Loucy (cell line): ENCODE data around the gene UGT1A1.

Experiments used
- H2AFZ ChIP-seq: fragments of 200-600 bp; sonication (generic); 2 replicates; pipeline ENCODE4 v1.6.0; 2016; ENCODE audit warnings: antibody characterized with exemption, mild to moderate bottlenecking, low read length, moderate library complexity
- H3F3A ChIP-seq: fragments of 200-600 bp; 2 replicates; pipeline ENCODE4 v1.6.0; 2016; ENCODE audit warnings: antibody characterized with exemption, low read depth, mild to moderate bottlenecking
- H3K27me3 ChIP-seq: fragments of 200-600 bp; sonication (generic); 2 replicates; pipeline ENCODE4 v1.6.1; 2014; ENCODE audit warnings: low read length, mild to moderate bottlenecking; ENCODE audit not compliant: insufficient read depth, poor library complexity, severe bottlenecking
- H3K36me3 ChIP-seq: fragments of 200-600 bp; sonication (generic); 2 replicates; pipeline ENCODE4 v1.6.1; 2016; ENCODE audit warnings: low read length; ENCODE audit not compliant: insufficient read depth
- H3K4me1 ChIP-seq: fragments of 200-600 bp; sonication (generic); 2 replicates; pipeline ENCODE4 v1.5.1; 2014; ENCODE audit warnings: low read length, mild to moderate bottlenecking; ENCODE audit not compliant: insufficient read depth, poor library complexity, severe bottlenecking
- H3K4me2 ChIP-seq: fragments of 200-600 bp; sonication (generic); 2 replicates; pipeline ENCODE4 v1.6.0; 2014; ENCODE audit warnings: antibody characterized with exemption, low read length, low read depth, mild to moderate bottlenecking; ENCODE audit not compliant: poor library complexity, severe bottlenecking
- H3K4me3 ChIP-seq: fragments of 200-600 bp; sonication (generic); 2 replicates; pipeline ENCODE4 v1.5.1; 2014; ENCODE audit warnings: low read length, mild to moderate bottlenecking, mixed read lengths; ENCODE audit not compliant: poor library complexity, severe bottlenecking
- H3K79me2 ChIP-seq: fragments of 200-600 bp; sonication (generic); 2 replicates; pipeline ENCODE4 v1.6.1; 2014; ENCODE audit warnings: low read length; ENCODE audit not compliant: insufficient read depth
- H3K9ac ChIP-seq: fragments of 200-600 bp; sonication (generic); 2 replicates; pipeline ENCODE4 v1.6.0; 2014; ENCODE audit warnings: mild to moderate bottlenecking, low read depth, low read length, moderate library complexity; ENCODE audit not compliant: poor library complexity, severe bottlenecking
- H3K9me2 ChIP-seq: fragments of 200-600 bp; sonication (generic); replicated peaks from 2 replicates; pipeline ENCODE4 v1.6.1; 2016; ENCODE audit warnings: low read depth, low read length, mixed read lengths
- H3K9me3 ChIP-seq: fragments of 200-600 bp; sonication (generic); 2 replicates; pipeline ENCODE4 v1.6.1; 2014; ENCODE audit warnings: mild to moderate bottlenecking, antibody characterized with exemption, low read length, low read depth; ENCODE audit not compliant: insufficient read depth
- H4K20me1 ChIP-seq: fragments of 200-600 bp; sonication (generic); 2 replicates; pipeline ENCODE4 v1.6.0; 2014; ENCODE audit warnings: antibody characterized with exemption, low read length, mild to moderate bottlenecking; ENCODE audit not compliant: insufficient read depth, poor library complexity, severe bottlenecking
- CTCF ChIP-seq: fragments of 200-600 bp; sonication (generic); conservative IDR thresholded peaks from 2 replicates; pipeline ENCODE4 v1.5.1; 2014; ENCODE audit warnings: mild to moderate bottlenecking, antibody characterized with exemption, low read length
- EZH2phosphoT487 ChIP-seq: fragments of 200-600 bp; IDR thresholded peaks from 2 replicates; pipeline ENCODE4 v1.6.1; 2018; ENCODE audit warnings: antibody characterized with exemption, mild to moderate bottlenecking, moderate library complexity, borderline replicate concordance

The UGT1A1 gene

GRCh38 chr2:233800208-233800607 lies 40.1 kb downstream of the UGT1A1 start:
- no peak overlapping the region for H3K9ac ChIP-seq
- H3K4me2 ChIP-seq = no peak overlapping the region
- H4K20me1 ChIP-seq = no peaks in the 10 kb centered on the region
- H3K36me3 ChIP-seq = no peaks in the 10 kb centered on the region
- no peak overlapping the region for H3K4me3 ChIP-seq
- no peaks in the 10 kb centered on the region for H3K9me2 ChIP-seq
- no peaks in the 10 kb centered on the region for H3K27me3 ChIP-seq
- no peaks in the 10 kb centered on the region for H3K9me3 ChIP-seq
- TF ChIP-seq EZH2phosphoT487 = no peak
- no peak for TF ChIP-seq CTCF
- H3F3A ChIP-seq = no peaks in the 10 kb centered on the region
- H3K4me1 ChIP-seq = no peaks in the 10 kb centered on the region
- no peaks in the 10 kb centered on the region for H3K79me2 ChIP-seq
- H2AFZ ChIP-seq = no peak overlapping the region

- H3F3A ChIP-seq = no peaks in the 10 kb centered on the region
- H3K36me3 ChIP-seq = no peaks in the 10 kb centered on the region
- H2AFZ ChIP-seq = no peak overlapping the region
- H3K79me2 ChIP-seq = no peaks in the 10 kb centered on the region
- no peaks in the 10 kb centered on the region for H3K9me2 ChIP-seq
- no peaks in the 10 kb centered on the region for H3K27me3 ChIP-seq
- H3K9ac ChIP-seq = no peak overlapping the region
- H4K20me1 ChIP-seq = no peaks in the 10 kb centered on the region
- H3K9me3 ChIP-seq = no peaks in the 10 kb centered on the region
- H3K4me2 ChIP-seq = no peak overlapping the region
- TF ChIP-seq EZH2phosphoT487 (no peak), CTCF (no peak)
- no peak overlapping the region for H3K4me3 ChIP-seq
- no peaks in the 10 kb centered on the region for H3K4me1 ChIP-seq
Observed at GRCh38 chr2:233801357-233802131, 41.5 kb downstream of the UGT1A1 start.

DNA sequence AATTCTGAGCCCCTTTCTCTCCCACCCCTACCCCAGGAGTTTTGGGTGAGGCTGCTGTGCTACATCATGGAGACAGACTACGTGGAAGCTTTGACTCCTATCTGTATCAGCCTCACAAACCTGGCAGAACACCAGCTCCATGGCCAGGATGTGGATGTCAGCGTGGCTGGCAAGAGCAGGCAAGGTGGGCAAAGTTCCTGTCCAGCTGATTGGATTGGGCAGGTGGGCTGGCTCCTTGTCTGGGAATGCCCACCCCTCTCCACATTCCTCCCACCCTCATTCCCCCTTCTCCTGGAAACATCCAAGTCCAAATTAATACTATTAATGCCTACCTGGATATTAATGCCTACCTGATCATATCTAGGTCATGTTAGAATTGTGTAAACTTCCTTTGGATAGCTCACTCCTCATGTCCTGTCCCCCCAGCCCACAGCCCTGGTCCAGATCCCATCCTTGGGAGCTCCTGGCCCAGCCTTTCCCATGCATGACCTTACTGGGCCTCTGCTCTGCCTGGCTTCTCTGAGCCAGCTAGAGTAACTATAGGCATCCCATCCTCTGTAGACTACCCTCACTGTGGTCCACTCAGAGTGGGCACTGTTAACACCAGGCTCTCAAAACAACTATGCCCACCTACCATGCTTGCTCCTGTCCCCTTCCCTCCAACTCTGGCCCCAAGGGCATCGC lies 42.2 kb downstream of the UGT1A1 start:
- Histone ChIP-seq H3K4me2 (no peak overlapping the region), H3K27me3 (no peaks in the 10 kb centered on the region), H3K79me2 (no peaks in the 10 kb centered on the region), H3K36me3 (no peaks in the 10 kb centered on the region), H2AFZ (no peak overlapping the region), H3K9ac (no peak overlapping the region), H3K4me1 (no peaks in the 10 kb centered on the region), H3K4me3 (no peak overlapping the region), H3F3A (no peaks in the 10 kb centered on the region), H3K9me2 (no peaks in the 10 kb centered on the region), H3K9me3 (no peaks in the 10 kb centered on the region), H4K20me1 (no peaks in the 10 kb centered on the region)
- TF ChIP-seq EZH2phosphoT487 = no peak
- TF ChIP-seq CTCF = no peak
